ENCODE results near the gene SNX9. TPM values are rescaled to one million over a fixed set of nuclear protein-coding genes. Genes with fewer than 3 reads are reported as not detected.
A peak's percentile ranks its signal among the peaks of the same experiment; 100 is the strongest.

SNX9 gene
- total and polyA plus RNA-seq, 7 donors, result 18.4 to 30.7 (median 26.5) TPM

GRCh38 chr6:157953580-157954091 lies 130.6 kb downstream of the SNX9 start:
- DNase-seq (no peak), ATAC-seq (peak in 3 of 4 donors; percentile 19 to 42 (median 39))
- WGBS, 3 donors, result 56 to 65% (median 64%) methylated on average over 7 of the region's 7 CpGs
- no peak for TF ChIP-seq CTCF (IDR thresholded peaks at IDR 0.05)
- Histone ChIP-seq H3K4me1 (no peaks in the 10 kb centered on the region), H3K9me3 (peaks cover 15% of the 10 kb centered on the region), H3K27me3 (ENCODE audit: insufficient read depth in 3 of 3, low read length in 2 of 3) (no peaks in the 10 kb centered on the region), H3K4me3 (peak overlapping the region; percentile 52), H3K27ac (no peak overlapping the region), H3K36me3 (ENCODE audit: insufficient read depth in 1 of 2, low read depth in 1 of 2) (no peaks in the 10 kb centered on the region)
- intact Hi-C loops (cut with DNase I), result no loop called here

DNA sequence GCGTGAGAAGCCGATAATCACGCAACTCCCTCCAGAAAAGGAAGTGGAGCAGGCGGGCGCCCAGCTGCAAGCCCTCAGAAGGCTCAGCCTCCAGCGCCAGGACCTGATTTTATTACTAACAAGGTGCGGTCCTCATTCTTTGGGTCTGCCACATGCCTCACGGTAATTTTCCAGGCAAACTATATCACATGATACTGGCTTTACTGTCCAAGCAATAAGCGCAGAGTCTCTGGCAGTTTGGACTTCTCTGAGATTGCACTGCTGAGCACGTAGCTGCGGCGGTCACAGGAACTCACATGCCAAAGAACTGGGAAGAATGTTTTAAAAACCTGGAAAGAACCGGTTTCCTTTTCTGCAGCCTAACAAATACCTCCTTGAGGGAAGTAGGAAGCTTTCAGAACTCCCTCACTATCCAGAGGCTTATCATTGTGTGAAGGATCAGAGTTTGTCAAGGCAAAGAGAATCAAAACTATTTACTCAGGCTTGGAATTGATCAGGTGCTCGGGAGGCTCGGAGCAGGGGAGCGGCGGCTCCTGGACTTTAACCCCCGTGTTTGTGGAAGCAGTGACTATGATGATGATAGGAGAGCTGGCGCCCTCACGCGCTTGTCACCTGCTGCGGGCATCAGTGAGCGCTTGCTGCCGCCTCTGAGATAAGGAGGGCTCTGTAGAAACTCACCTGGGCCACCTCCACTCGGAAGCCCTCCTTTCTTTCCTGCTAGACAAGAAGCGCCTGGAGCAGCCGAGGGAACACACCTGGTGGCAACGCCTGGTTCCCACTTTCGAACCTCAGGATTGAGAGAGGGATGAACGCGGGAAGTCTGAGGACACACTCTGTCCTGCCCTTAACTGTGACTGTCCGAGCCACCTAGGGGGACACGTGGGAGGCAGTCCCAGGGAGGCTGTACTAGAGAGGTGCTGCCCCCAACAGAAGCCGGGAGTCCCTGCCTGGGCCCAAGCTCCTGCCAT lies 131.4 kb downstream of the SNX9 start:
- peak; percentile 34 to 70 (median 58) for ATAC-seq
- Histone ChIP-seq H3K27ac (no peak overlapping the region), H3K27me3 (ENCODE audit: insufficient read depth in 3 of 3, low read length in 2 of 3) (no peaks in the 10 kb centered on the region), H3K36me3 (ENCODE audit: insufficient read depth in 1 of 2, low read depth in 1 of 2) (no peaks in the 10 kb centered on the region), H3K4me1 (no peaks in the 10 kb centered on the region), H3K4me3 (peak overlapping the region; percentile 52), H3K9me3 (peaks cover 7% of the 10 kb centered on the region)
- WGBS, 3 donors, result 44 to 50% (median 47%) methylated on average over 34 of the region's 34 CpGs
- intact Hi-C loops (cut with DNase I), result no loop called here
- no peak for DNase-seq
- no peak for TF ChIP-seq CTCF (IDR thresholded peaks at IDR 0.05)

GRCh38 chr6:157955675-157956074 lies 132.6 kb downstream of the SNX9 start:
- 91 to 93% (median 92%) methylated on average over 6 of the region's 6 CpGs for WGBS, 3 donors
- H3K27ac ChIP-seq, result no peak overlapping the region
- intact Hi-C loops (cut with DNase I), result no loop called here
- H3K4me3 ChIP-seq, result no peak overlapping the region
- TF ChIP-seq CTCF (IDR thresholded peaks at IDR 0.05), result no peak
- no peak for DNase-seq
- no peak for ATAC-seq
- no peaks in the 10 kb centered on the region for H3K27me3 ChIP-seq (ENCODE audit: insufficient read depth in 3 of 3, low read length in 2 of 3)
- H3K9me3 ChIP-seq, result no peaks in the 10 kb centered on the region
- no peaks in the 10 kb centered on the region for H3K36me3 ChIP-seq (ENCODE audit: insufficient read depth in 1 of 2, low read depth in 1 of 2)
- H3K4me1 ChIP-seq, result no peaks in the 10 kb centered on the region

- H3K9me3 ChIP-seq, result no peaks in the 10 kb centered on the region
- no peak for TF ChIP-seq CTCF (IDR thresholded peaks at IDR 0.05)
- ATAC-seq, result no peak
- no peaks in the 10 kb centered on the region for H3K27me3 ChIP-seq (ENCODE audit: insufficient read depth in 3 of 3, low read length in 2 of 3)
- no peak overlapping the region for H3K4me3 ChIP-seq
- H3K4me1 ChIP-seq, result no peaks in the 10 kb centered on the region
- intact Hi-C loops (cut with DNase I), result no loop called here
- H3K36me3 ChIP-seq (ENCODE audit: insufficient read depth in 1 of 2, low read depth in 1 of 2), result no peaks in the 10 kb centered on the region
- no peak overlapping the region for H3K27ac ChIP-seq
- no peak for DNase-seq
- WGBS, 3 donors, result 71 to 99% (median 97%) methylated on average over 12 of the region's 12 CpGs
These were observed 133.2 kb downstream of the SNX9 start for GRCh38 chr6:157956171-157956730.

Data from psoas muscle (tissue), 8 donors.